ENCODE measurements around the gene ALX3. TPM values are rescaled to one million over a fixed set of nuclear protein-coding genes. Genes with fewer than 3 reads are reported as not detected.

The ALX3 gene
- polyA plus RNA-seq, 2 donors, result 0.04 to 0.06 TPM

DNA sequence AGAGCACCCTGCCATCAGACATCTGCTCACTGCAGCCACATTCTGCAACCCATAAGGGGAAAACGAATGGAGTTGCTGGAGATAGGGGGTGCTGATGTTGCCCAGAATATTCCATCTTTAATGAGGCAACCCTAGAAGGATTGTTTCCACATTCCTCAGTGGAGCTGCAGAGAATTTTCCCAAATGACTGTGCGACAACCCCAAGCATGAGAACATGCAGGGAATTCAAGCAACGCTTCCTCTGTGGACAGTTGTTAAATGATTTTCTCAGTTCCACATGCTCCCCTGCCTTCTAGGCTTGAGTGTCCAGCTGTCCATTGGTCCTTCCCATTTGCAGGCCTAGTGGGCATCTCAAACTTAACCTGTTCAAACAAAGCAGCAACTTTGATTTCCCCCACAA lies 21.3 kb upstream of the ALX3 start:
- no peaks in the 10 kb centered on the region for H3K4me1 ChIP-seq (ENCODE audit: control insufficient read depth in 2 of 2, insufficient read depth in 2 of 2, low read length in 1 of 2)
- no peak overlapping the region for H3K27ac ChIP-seq (ENCODE audit: low read depth in 2 of 2, low read length in 1 of 2)
- 68 to 79% methylated on average over 3 of the region's 3 CpGs for WGBS, 2 donors
- H3K36me3 ChIP-seq (ENCODE audit: control insufficient read depth in 2 of 2, insufficient read depth in 2 of 2, low read length in 1 of 2), result no peaks in the 10 kb centered on the region
- no peaks in the 10 kb centered on the region for H3K27me3 ChIP-seq (ENCODE audit: control insufficient read depth in 1 of 2, insufficient read depth in 2 of 2, low read length in 2 of 2)
- H3K9me3 ChIP-seq (ENCODE audit: control insufficient read depth in 2 of 2, insufficient read depth in 1 of 2, low read depth in 1 of 2, low read length in 1 of 2), result no peaks in the 10 kb centered on the region
- H3K4me3 ChIP-seq (ENCODE audit: low read depth in 1 of 2, low read length in 2 of 2), result no peak overlapping the region

DNA sequence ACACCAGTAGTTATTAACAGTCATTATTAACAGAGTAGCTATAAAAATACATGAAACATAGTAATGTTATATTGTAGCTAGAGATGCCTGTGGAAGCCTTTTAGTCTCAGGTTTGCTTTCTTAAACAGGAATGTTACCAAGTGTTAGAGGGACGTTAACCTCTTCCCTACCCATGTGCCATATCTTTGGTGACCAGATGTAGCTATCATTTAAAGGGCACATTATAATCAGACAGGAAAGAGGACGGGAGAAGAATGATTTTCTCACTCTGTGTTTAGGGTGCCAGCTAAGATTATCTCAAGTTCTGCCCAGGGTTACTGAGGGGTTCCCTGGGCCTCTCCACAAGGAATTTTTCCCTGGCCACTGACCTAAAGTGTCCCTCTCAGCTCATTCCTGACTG lies 20.9 kb upstream of the ALX3 start:
- no peaks in the 10 kb centered on the region for H3K9me3 ChIP-seq (ENCODE audit: control insufficient read depth in 2 of 2, insufficient read depth in 1 of 2, low read depth in 1 of 2, low read length in 1 of 2)
- no peak overlapping the region for H3K27ac ChIP-seq (ENCODE audit: low read depth in 2 of 2, low read length in 1 of 2)
- no peaks in the 10 kb centered on the region for H3K36me3 ChIP-seq (ENCODE audit: control insufficient read depth in 2 of 2, insufficient read depth in 2 of 2, low read length in 1 of 2)
- H3K4me1 ChIP-seq (ENCODE audit: control insufficient read depth in 2 of 2, insufficient read depth in 2 of 2, low read length in 1 of 2), result no peaks in the 10 kb centered on the region
- H3K27me3 ChIP-seq (ENCODE audit: control insufficient read depth in 1 of 2, insufficient read depth in 2 of 2, low read length in 2 of 2), result no peaks in the 10 kb centered on the region
- WGBS, 2 donors, result 60 to 73% methylated on average over 2 of the region's 2 CpGs
- H3K4me3 ChIP-seq (ENCODE audit: low read depth in 1 of 2, low read length in 2 of 2), result no peak overlapping the region

DNA sequence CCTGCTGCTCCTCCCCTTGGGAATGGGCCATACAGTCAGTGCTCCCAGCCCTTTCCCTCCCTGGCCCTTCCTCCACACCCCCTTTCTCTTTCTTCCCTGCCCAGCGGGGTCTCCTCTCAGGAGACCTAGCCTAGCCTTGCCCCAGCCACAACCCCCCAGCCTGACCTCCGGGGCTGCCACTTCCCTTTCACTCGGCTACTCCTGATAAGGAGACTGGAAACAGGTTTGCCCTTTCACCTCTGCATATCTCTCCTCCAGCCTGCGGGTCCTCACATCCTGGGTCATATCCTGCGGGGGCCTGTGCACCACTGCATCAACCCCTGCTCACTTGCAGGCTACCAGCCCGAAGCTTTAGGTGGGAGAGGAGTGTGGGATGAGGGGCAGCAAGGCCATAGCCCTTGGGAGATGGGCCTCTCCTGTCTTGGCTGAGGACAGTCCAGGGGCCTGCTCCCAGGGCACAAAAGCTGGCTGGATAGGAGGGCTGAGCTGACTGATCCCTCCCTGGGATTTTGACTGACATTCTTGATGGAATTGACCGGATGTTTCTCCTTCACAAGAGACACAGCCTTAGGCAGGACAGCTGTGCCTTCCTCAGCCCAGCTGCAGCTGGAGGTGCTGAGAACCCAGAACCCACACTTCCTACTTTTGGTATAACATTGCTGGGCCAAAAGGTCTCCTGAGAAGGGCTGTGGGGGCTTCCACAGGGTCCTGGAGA lies 19.2 kb upstream of the ALX3 start:
- no peak overlapping the region for H3K4me3 ChIP-seq (ENCODE audit: low read depth in 1 of 2, low read length in 2 of 2)
- no peaks in the 10 kb centered on the region for H3K36me3 ChIP-seq (ENCODE audit: control insufficient read depth in 2 of 2, insufficient read depth in 2 of 2, low read length in 1 of 2)
- H3K27me3 ChIP-seq (ENCODE audit: control insufficient read depth in 1 of 2, insufficient read depth in 2 of 2, low read length in 2 of 2), result no peaks in the 10 kb centered on the region
- no peak overlapping the region for H3K27ac ChIP-seq (ENCODE audit: low read depth in 2 of 2, low read length in 1 of 2)
- no peaks in the 10 kb centered on the region for H3K4me1 ChIP-seq (ENCODE audit: control insufficient read depth in 2 of 2, insufficient read depth in 2 of 2, low read length in 1 of 2)
- WGBS, 2 donors, result 54 to 67% methylated on average over 7 of the region's 7 CpGs
- no peaks in the 10 kb centered on the region for H3K9me3 ChIP-seq (ENCODE audit: control insufficient read depth in 2 of 2, insufficient read depth in 1 of 2, low read depth in 1 of 2, low read length in 1 of 2)

DNA sequence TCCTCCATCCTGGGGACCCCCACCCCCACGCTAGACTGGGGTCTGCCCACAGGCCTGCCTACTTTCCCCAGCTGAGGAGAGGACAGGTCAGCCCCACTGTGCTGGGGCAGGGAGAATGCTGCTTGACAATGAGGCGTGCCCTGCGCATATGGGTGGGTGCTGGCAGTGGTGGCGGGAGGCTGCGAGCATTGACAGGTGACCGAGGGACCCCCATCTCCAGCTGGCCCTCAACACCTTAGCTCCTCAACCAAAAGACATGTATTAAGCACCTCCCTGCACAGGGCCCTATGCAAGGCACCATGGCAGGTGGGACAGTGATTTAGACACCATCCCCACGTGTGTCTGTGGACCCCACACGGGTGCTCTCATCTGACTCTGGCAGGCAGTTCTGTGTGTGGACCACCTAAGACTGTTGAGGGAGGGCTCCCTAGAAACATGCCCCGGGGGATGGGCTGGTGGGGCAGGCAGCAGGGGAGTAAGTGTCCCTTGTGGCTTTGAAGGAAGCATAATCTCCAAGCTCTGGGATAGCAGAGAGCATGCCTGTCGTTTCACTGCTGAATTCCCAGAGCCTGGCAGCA lies 18.4 kb upstream of the ALX3 start:
- Histone ChIP-seq H3K27me3 (ENCODE audit: control insufficient read depth in 1 of 2, insufficient read depth in 2 of 2, low read length in 2 of 2) (no peaks in the 10 kb centered on the region), H3K4me1 (ENCODE audit: control insufficient read depth in 2 of 2, insufficient read depth in 2 of 2, low read length in 1 of 2) (peaks cover 0 to 2% of the 10 kb centered on the region in 2 donors), H3K27ac (ENCODE audit: low read depth in 2 of 2, low read length in 1 of 2) (no peak overlapping the region), H3K9me3 (ENCODE audit: control insufficient read depth in 2 of 2, insufficient read depth in 1 of 2, low read depth in 1 of 2, low read length in 1 of 2) (no peaks in the 10 kb centered on the region), H3K4me3 (ENCODE audit: low read depth in 1 of 2, low read length in 2 of 2) (no peak overlapping the region), H3K36me3 (ENCODE audit: control insufficient read depth in 2 of 2, insufficient read depth in 2 of 2, low read length in 1 of 2) (no peaks in the 10 kb centered on the region)
- WGBS, 2 donors, result 79% methylated on average over 10 of the region's 10 CpGs

DNA sequence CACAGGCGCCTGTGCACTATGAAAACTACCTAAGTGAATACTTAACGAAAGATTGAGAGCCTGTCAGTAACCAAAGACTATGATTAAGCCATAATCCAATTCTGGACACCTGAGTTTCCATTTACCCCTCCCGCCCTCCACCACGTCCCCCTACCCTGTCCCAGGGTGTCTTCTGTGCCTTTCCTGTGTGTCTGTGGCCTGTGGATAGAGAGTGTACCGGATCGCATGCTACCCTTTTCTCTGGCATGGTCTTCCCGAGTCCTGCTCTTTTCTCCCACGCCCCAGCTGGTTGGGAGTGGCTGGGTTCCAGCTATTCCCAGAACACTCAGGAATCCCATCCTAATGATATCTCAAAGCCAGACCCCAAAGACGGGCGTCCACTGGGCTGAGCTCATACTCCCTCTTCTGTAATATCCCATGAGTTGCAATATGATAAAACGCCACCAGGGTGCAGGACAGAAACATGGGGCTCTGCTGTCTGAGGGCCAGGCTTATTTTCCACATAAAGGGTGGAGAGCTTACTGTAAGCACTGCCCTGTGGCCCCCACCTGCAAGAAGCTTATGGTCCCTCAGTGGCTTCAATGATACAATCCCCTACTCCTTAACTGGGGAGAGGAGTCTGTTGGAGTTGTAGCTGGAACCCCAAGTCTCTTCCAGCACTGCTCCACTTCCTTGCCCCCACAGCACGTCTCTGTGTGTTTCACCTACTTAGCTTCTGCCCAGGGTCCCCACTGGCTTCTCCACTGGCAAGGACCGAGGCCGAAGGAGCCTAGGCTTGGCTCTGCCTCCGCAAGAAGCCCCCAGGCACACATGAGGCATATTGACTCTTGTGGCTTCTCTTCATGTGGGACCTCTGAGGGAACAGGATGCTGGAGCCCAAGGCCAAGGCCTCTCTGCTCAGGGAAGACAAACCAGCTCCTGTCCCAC lies 17.6 kb upstream of the ALX3 start:
- Histone ChIP-seq H3K36me3 (ENCODE audit: control insufficient read depth in 2 of 2, insufficient read depth in 2 of 2, low read length in 1 of 2) (no peaks in the 10 kb centered on the region), H3K4me3 (ENCODE audit: low read depth in 1 of 2, low read length in 2 of 2) (no peak overlapping the region), H3K27ac (ENCODE audit: low read depth in 2 of 2, low read length in 1 of 2) (no peak overlapping the region), H3K27me3 (ENCODE audit: control insufficient read depth in 1 of 2, insufficient read depth in 2 of 2, low read length in 2 of 2) (no peaks in the 10 kb centered on the region), H3K9me3 (ENCODE audit: control insufficient read depth in 2 of 2, insufficient read depth in 1 of 2, low read depth in 1 of 2, low read length in 1 of 2) (no peaks in the 10 kb centered on the region), H3K4me1 (ENCODE audit: control insufficient read depth in 2 of 2, insufficient read depth in 2 of 2, low read length in 1 of 2) (peaks cover 0 to 4% of the 10 kb centered on the region in 2 donors)
- 47 to 50% methylated on average over 15 of the region's 15 CpGs for WGBS, 2 donors

DNA sequence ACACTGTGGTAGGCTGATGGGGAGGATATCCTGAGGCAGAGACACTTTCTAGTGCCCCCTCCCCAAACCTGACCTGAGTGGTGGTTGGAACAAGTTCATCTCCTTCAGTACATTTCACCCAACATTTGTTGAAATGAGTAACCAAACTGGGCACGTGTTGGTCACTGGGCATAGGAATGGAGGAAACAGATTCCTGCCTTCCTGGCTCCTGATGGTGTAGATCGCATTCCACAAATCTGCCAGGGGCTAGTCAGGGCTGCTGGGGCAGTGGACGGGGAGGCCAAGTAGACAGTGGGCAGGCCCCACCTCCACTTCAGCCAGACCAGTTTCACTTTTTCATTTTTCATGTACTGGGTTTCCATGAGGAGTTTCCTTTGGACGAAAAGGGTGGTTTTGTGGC lies 16.5 kb upstream of the ALX3 start:
- WGBS, 2 donors, result 64 to 74% methylated on average over 4 of the region's 4 CpGs
- H3K4me3 ChIP-seq (ENCODE audit: low read depth in 1 of 2, low read length in 2 of 2), result no peak overlapping the region
- no peak overlapping the region for H3K27ac ChIP-seq (ENCODE audit: low read depth in 2 of 2, low read length in 1 of 2)
- no peaks in the 10 kb centered on the region for H3K27me3 ChIP-seq (ENCODE audit: control insufficient read depth in 1 of 2, insufficient read depth in 2 of 2, low read length in 2 of 2)
- H3K9me3 ChIP-seq (ENCODE audit: control insufficient read depth in 2 of 2, insufficient read depth in 1 of 2, low read depth in 1 of 2, low read length in 1 of 2), result no peaks in the 10 kb centered on the region
- H3K36me3 ChIP-seq (ENCODE audit: control insufficient read depth in 2 of 2, insufficient read depth in 2 of 2, low read length in 1 of 2), result no peaks in the 10 kb centered on the region
- H3K4me1 ChIP-seq (ENCODE audit: control insufficient read depth in 2 of 2, insufficient read depth in 2 of 2, low read length in 1 of 2), result peaks cover 0 to 4% of the 10 kb centered on the region in 2 donors

DNA sequence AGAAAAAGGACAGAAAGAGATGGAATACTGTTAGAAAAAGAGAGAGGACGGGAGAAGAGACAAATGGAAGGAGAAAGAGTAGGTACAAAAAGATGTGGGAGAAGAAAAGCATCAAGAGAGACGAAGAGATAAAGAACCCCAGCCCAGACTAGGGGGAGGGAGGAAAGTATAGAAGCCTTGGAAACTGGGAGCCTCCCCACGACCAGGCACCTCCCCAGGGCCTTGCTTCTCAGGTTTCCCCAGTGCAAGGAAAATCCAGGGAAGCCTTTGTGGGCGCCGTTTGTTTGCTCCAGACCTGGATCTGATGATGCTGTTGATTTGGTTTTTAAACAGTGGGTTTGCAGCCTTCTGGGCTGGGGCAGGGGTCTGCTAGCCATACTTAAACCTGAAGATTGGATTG lies 15.2 kb upstream of the ALX3 start:
- H3K9me3 ChIP-seq (ENCODE audit: control insufficient read depth in 2 of 2, insufficient read depth in 1 of 2, low read depth in 1 of 2, low read length in 1 of 2), result no peaks in the 10 kb centered on the region
- H3K4me1 ChIP-seq (ENCODE audit: control insufficient read depth in 2 of 2, insufficient read depth in 2 of 2, low read length in 1 of 2), result peaks cover 0 to 4% of the 10 kb centered on the region in 2 donors
- no peaks in the 10 kb centered on the region for H3K36me3 ChIP-seq (ENCODE audit: control insufficient read depth in 2 of 2, insufficient read depth in 2 of 2, low read length in 1 of 2)
- WGBS, 2 donors, result 84 to 86% methylated on average over 5 of the region's 5 CpGs
- H3K27me3 ChIP-seq (ENCODE audit: control insufficient read depth in 1 of 2, insufficient read depth in 2 of 2, low read length in 2 of 2), result no peaks in the 10 kb centered on the region
- no peak overlapping the region for H3K27ac ChIP-seq (ENCODE audit: low read depth in 2 of 2, low read length in 1 of 2)
- H3K4me3 ChIP-seq (ENCODE audit: low read depth in 1 of 2, low read length in 2 of 2), result no peak overlapping the region

DNA sequence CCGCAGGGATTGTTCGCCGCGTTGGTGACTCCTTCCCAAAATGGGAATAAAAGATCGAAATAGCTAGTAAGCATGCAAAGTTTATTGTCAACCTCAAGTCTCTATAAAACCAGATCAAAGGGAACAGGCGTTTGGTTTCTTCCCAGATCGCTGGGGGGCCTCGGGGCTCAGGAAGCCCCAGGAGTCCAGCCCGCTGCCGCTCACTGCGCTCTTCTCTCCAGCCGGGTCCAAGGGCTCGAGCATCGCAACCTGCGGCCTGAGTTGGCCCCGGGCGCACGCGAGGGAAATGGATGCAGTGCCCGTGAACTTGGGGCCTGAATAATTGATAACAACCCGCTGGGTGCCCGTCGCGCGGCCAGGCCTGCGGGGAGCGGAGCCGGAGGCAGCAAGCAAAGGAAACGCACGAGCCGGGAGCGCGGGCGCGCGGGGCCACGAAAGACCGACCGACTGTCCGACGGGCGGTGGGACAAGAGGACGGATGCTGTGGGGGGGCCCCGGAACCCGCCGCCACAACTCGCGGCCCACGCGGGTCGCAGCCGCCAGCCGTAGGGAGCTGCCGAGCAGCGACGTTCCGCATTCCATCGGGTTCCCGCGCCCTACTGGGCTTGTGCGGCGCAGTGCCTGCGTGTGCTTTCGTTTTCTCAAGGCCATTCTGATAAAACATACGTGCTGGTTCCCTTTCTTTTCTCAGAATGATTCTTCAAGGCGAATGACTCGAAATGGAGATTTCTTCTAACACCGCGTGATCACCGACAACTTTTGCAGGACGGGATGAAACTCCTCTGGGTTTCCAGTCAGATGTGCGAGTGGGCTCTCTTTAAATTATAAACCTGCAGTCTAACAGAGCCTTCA lies 14.0 kb upstream of the ALX3 start:
- no peaks in the 10 kb centered on the region for H3K27me3 ChIP-seq (ENCODE audit: control insufficient read depth in 1 of 2, insufficient read depth in 2 of 2, low read length in 2 of 2)

DNA sequence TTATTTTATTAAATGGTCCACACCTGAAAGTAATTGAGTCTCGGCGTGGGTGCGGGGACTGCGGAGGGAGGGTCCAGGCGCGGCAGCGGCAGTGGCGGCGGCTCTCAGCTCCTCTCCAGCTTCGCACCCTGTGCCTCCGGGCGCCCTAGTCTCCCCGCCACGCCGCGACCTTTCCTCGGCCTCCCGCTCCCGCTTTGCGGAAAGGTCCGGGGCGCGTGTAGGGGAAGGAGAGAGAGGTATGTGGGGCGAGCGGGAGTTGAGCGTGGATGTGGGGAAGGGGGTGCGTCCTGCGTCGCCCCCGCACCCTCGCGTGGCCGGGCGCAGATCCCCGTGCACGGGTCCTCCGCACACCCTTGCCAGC lies 13.4 kb upstream of the ALX3 start:
- Histone ChIP-seq H3K27me3 (ENCODE audit: control insufficient read depth in 1 of 2, insufficient read depth in 2 of 2, low read length in 2 of 2) (no peaks in the 10 kb centered on the region), H3K27ac (ENCODE audit: low read depth in 2 of 2, low read length in 1 of 2) (peak overlapping the region in 1 of 2 donors; percentile 23), H3K4me3 (ENCODE audit: low read depth in 1 of 2, low read length in 2 of 2) (peak overlapping the region; percentile 46 to 59), H3K36me3 (ENCODE audit: control insufficient read depth in 2 of 2, insufficient read depth in 2 of 2, low read length in 1 of 2) (no peaks in the 10 kb centered on the region), H3K9me3 (ENCODE audit: control insufficient read depth in 2 of 2, insufficient read depth in 1 of 2, low read depth in 1 of 2, low read length in 1 of 2) (no peaks in the 10 kb centered on the region), H3K4me1 (ENCODE audit: control insufficient read depth in 2 of 2, insufficient read depth in 2 of 2, low read length in 1 of 2) (peaks cover 0 to 4% of the 10 kb centered on the region in 2 donors)
- WGBS, 2 donors, result 5 to 8% methylated on average over 31 to 37 of the region's 37 CpGs

More for the DNA sequence above, 14.0 kb upstream of the ALX3 start:
- peaks cover 0 to 4% of the 10 kb centered on the region in 2 donors for H3K4me1 ChIP-seq (ENCODE audit: control insufficient read depth in 2 of 2, insufficient read depth in 2 of 2, low read length in 1 of 2)
- H3K4me3 ChIP-seq (ENCODE audit: low read depth in 1 of 2, low read length in 2 of 2), result peak overlapping the region; percentile 46 to 59
- H3K36me3 ChIP-seq (ENCODE audit: control insufficient read depth in 2 of 2, insufficient read depth in 2 of 2, low read length in 1 of 2), result no peaks in the 10 kb centered on the region
- peak overlapping the region; percentile 23 to 36 for H3K27ac ChIP-seq (ENCODE audit: low read depth in 2 of 2, low read length in 1 of 2)
- H3K9me3 ChIP-seq (ENCODE audit: control insufficient read depth in 2 of 2, insufficient read depth in 1 of 2, low read depth in 1 of 2, low read length in 1 of 2), result no peaks in the 10 kb centered on the region
- WGBS, 2 donors, result 4% methylated on average over 72 of the region's 72 CpGs

Measured in esophagus (tissue), 2 donors.